Prostate gland (tissue), 2 donors: ENCODE data around the gene MORC2.

Experiments
- CTCF ChIP-seq, 4 experiments: fragments of 200-600 bp in 2 of 4; fragments of 450-650 bp in 2 of 4; sonication (generic) in 2 of 4; IDR thresholded peaks; 1 replicate in 3 of 4; 2 replicates in 1 of 4; pipeline ENCODE4 v1.5.1; 2016 to 2019; ENCODE audit warnings: antibody characterized with exemption in 4 of 4, mild to moderate bottlenecking in 2 of 4, moderate library complexity in 2 of 4
- POLR2A ChIP-seq: fragments of 450-650 bp; IDR thresholded peaks from one replicate; pipeline ENCODE4 v1.6.1; 2016; ENCODE audit warnings: antibody characterized with exemption, mild to moderate bottlenecking
- POLR2AphosphoS5 ChIP-seq: sonication (generic); formaldehyde crosslinking; IDR thresholded peaks from one replicate; pipeline ENCODE4 v1.6.1; 2017; ENCODE audit warnings: antibody characterized with exemption

GRCh38 chr22:30969532-30970355, 1.2 kb upstream of the MORC2 start:
- TF ChIP-seq CTCF (IDR thresholded peaks at IDR 0.05) (no peak), POLR2A (no peak), POLR2AphosphoS5 (no peak)
